HepG2 (cell line): ENCODE measurements around the gene LENG1. TPM values are rescaled to one million over a fixed set of nuclear protein-coding genes. Genes with fewer than 3 reads are reported as not detected.

Experiments used
- AGO1 ChIP-seq: fragments of 200-400 bp; formaldehyde crosslinking; IDR thresholded peaks from 2 replicates; pipeline ENCODE4 v1.6.1; 2017; ENCODE audit warnings: mild to moderate bottlenecking, low read depth, low read length, moderate library complexity; ENCODE audit not compliant: poor library complexity, severe bottlenecking
- NCOA5 ChIP-seq: sonication (generic); formaldehyde crosslinking; IDR thresholded peaks from 2 replicates; pipeline ENCODE4 v1.4.0; 2020; ENCODE audit warnings: missing genetic modification reagents
- NFE2L2 ChIP-seq: fragments of 150-350 bp; IDR thresholded peaks from 2 replicates; pipeline ENCODE4 v1.6.1; 2014; ENCODE audit warnings: low read length
- NFIB ChIP-seq: sonication (generic); formaldehyde crosslinking; IDR thresholded peaks from 2 replicates; pipeline ENCODE4 v1.9.0; 2021; ENCODE audit warnings: missing genetic modification reagents, mild to moderate bottlenecking, borderline replicate concordance
- NR1H2 ChIP-seq: sonication (generic); formaldehyde crosslinking; IDR thresholded peaks from 2 replicates; pipeline ENCODE4 v1.8.1; 2022; ENCODE audit warnings: low read depth, missing genetic modification reagents, borderline replicate concordance
- POLR2AphosphoS5 ChIP-seq: IDR thresholded peaks from 2 replicates; pipeline ENCODE4 v1.6.1; 2012; ENCODE audit warnings: low read depth, low read length
- RBM39 ChIP-seq: fragments of 200-400 bp; formaldehyde crosslinking; IDR thresholded peaks from one replicate; pipeline ENCODE4 v1.6.1; 2018; ENCODE audit warnings: antibody characterized with exemption, mild to moderate bottlenecking, low read depth, low read length; ENCODE audit not compliant: poor library complexity, severe bottlenecking
- RFX1 ChIP-seq: fragments of 450-650 bp; IDR thresholded peaks from 2 replicates; pipeline ENCODE4 v1.6.1; 2017
- ZBTB7B ChIP-seq: sonication (generic); formaldehyde crosslinking; IDR thresholded peaks from 2 replicates; pipeline ENCODE4 v1.4.0; 2020; ENCODE audit warnings: missing genetic modification reagents
- ZNF20 ChIP-seq: sonication (generic); formaldehyde crosslinking; IDR thresholded peaks from 2 replicates; pipeline ENCODE4 v1.4.0; 2020; ENCODE audit warnings: mild to moderate bottlenecking, moderate library complexity, missing genetic modification reagents
- ZNF451 ChIP-seq: sonication (generic); formaldehyde crosslinking; IDR thresholded peaks from 2 replicates; pipeline ENCODE4 v1.5.0; 2020; ENCODE audit warnings: mild to moderate bottlenecking, missing genetic modification reagents
- ZNF556 ChIP-seq: sonication (generic); formaldehyde crosslinking; IDR thresholded peaks from 2 replicates; pipeline ENCODE4 v1.4.0; 2020; ENCODE audit warnings: mild to moderate bottlenecking, missing genetic modification reagents, borderline replicate concordance
- ZNF761 ChIP-seq: sonication (generic); formaldehyde crosslinking; conservative IDR thresholded peaks from 2 replicates; pipeline ENCODE4 v1.4.0; 2020; ENCODE audit warnings: mild to moderate bottlenecking, missing genetic modification reagents
- ZNF773 ChIP-seq: sonication (generic); formaldehyde crosslinking; IDR thresholded peaks from 2 replicates; pipeline ENCODE4 v1.4.0; 2020; ENCODE audit warnings: missing genetic modification reagents, borderline replicate concordance
- ZNF782 ChIP-seq: sonication (generic); formaldehyde crosslinking; IDR thresholded peaks from 2 replicates; pipeline ENCODE4 v1.4.0; 2020; ENCODE audit warnings: missing genetic modification reagents, mild to moderate bottlenecking, borderline replicate concordance
- polyA plus RNA-seq, 8 experiments: library from polyadenylated mRNA; depleted of rRNA in 3 of 8; stranded (reverse) in 7 of 8; unstranded in 1 of 8; fragments of >200 nt; fragmentation: Illumina TruSeq in 4 of 8; extraction: Trizol in 4 of 8; gene quantifications; 2 replicates each; pipeline versions ENCODE4 v1.2.1 to v1.2.3, GENCODE V29; 2011 to 2016; ENCODE audit warnings: low read depth in 4 of 8, missing spikeins in 1 of 8, mixed read lengths in 1 of 8; ENCODE audit not compliant: insufficient read depth in 1 of 8
- total RNA-seq, 5 experiments: library from RNA; depleted of rRNA; stranded (reverse); fragments of >200 nt; fragmentation: Illumina TruSeq; extraction: Trizol; gene quantifications; 2 replicates each; pipeline ENCODE4 v1.2.3, GENCODE V29; 2016; ENCODE audit warnings: low read depth in 1 of 5
- TF ChIP-seq, protein P1 (sequence below): sonication (generic); formaldehyde crosslinking; IDR thresholded peaks from 2 replicates; pipeline ENCODE4 v1.4.0; 2020; ENCODE audit warnings: missing genetic modification reagents
- TF ChIP-seq, protein P2 (sequence below), 2 experiments: fragments of 450-650 bp in 1 of 2; sonication (generic) in 1 of 2; formaldehyde crosslinking; IDR thresholded peaks; 2 replicates each; pipeline versions ENCODE4 v1.5.0 to v1.8.0; 2020 to 2022; ENCODE audit warnings: mild to moderate bottlenecking in 1 of 2, missing genetic modification reagents in 1 of 2
- TF ChIP-seq, protein P3 (sequence below): sonication (generic); formaldehyde crosslinking; IDR thresholded peaks from 2 replicates; pipeline ENCODE4 v1.4.0; 2020; ENCODE audit warnings: low read depth, mild to moderate bottlenecking, missing genetic modification reagents
- TF ChIP-seq, protein P4 (sequence below): sonication (generic); formaldehyde crosslinking; IDR thresholded peaks from 2 replicates; pipeline ENCODE4 v1.8.0; 2023; ENCODE audit warnings: mild to moderate bottlenecking, missing genetic modification reagents

Gene LENG1
- total and polyA plus RNA-seq, 2 of the 13 experiments (the other 11 are each of a cell fraction or from before 2014, with no cell fraction given) = 1.8 to 3.8 TPM

DNA sequence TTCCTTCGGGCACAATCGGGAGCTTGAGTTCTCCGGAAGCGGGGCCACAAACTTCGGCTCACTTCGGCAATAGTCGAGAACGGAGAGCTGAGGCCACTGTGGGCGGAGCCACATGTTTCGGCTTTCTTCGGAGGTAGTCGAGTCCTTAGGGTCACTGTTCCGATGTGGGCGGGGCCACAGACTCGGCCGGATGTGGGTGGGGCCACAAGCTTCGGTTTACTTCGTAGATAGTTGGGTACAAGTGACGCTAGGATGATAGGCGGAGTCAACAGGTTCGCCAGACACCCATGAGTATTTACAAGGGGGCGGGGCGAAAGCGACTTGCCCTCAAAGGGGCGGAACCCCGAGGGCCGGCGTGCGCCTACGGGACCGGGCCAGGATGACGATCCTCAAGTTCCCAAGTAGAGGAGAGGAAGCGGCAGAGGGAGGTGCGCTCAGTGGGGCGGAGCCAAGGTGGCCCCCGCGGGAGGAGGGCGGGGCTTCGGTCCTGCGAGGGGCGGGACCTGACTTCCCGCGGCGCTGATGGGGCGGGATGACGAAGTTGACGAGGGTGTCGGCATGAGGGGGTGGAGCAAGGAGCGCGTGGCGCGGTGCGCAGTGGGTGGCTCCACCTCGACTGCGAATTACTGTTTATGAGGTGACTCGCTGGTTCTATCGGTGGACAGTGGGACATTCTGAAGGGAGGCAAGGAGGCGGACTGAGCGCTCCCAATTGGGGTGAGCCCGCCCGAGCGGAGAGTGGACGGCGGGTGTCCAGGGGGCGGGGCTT is 30.4 kb upstream of the LENG1 start (continued):
- TF ChIP-seq NFE2L2 (no peak), NR1H2 (CRISPR knock-in tag) (no peak), ZNF556 (CRISPR knock-in tag) (0 out of 2 replicates have a peak, but pooled peaks have one; percentile 29), NFIB (CRISPR knock-in tag) (no peak), ZNF782 (no peak), ZNF761 (CRISPR knock-in tag) (no peak), ZNF451 (no peak; the same call in 1 of the 2 replicates), RBM39 (no peak), POLR2AphosphoS5 (peak; percentile 75), NCOA5 (CRISPR knock-in tag) (no peak), ZBTB7B (CRISPR knock-in tag) (no peak), RFX1 (no peak), ZNF773 (no peak), AGO1 (no peak), ZNF20 (CRISPR knock-in tag) (no peak)
- TF ChIP-seq, protein P1, sequence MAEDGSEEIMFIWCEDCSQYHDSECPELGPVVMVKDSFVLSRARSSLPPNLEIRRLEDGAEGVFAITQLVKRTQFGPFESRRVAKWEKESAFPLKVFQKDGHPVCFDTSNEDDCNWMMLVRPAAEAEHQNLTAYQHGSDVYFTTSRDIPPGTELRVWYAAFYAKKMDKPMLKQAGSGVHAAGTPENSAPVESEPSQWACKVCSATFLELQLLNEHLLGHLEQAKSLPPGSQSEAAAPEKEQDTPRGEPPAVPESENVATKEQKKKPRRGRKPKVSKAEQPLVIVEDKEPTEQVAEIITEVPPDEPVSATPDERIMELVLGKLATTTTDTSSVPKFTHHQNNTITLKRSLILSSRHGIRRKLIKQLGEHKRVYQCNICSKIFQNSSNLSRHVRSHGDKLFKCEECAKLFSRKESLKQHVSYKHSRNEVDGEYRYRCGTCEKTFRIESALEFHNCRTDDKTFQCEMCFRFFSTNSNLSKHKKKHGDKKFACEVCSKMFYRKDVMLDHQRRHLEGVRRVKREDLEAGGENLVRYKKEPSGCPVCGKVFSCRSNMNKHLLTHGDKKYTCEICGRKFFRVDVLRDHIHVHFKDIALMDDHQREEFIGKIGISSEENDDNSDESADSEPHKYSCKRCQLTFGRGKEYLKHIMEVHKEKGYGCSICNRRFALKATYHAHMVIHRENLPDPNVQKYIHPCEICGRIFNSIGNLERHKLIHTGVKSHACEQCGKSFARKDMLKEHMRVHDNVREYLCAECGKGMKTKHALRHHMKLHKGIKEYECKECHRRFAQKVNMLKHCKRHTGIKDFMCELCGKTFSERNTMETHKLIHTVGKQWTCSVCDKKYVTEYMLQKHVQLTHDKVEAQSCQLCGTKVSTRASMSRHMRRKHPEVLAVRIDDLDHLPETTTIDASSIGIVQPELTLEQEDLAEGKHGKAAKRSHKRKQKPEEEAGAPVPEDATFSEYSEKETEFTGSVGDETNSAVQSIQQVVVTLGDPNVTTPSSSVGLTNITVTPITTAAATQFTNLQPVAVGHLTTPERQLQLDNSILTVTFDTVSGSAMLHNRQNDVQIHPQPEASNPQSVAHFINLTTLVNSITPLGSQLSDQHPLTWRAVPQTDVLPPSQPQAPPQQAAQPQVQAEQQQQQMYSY = no peak
- TF ChIP-seq, protein P2, sequence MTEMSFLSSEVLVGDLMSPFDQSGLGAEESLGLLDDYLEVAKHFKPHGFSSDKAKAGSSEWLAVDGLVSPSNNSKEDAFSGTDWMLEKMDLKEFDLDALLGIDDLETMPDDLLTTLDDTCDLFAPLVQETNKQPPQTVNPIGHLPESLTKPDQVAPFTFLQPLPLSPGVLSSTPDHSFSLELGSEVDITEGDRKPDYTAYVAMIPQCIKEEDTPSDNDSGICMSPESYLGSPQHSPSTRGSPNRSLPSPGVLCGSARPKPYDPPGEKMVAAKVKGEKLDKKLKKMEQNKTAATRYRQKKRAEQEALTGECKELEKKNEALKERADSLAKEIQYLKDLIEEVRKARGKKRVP (CRISPR knock-in tag; IDR thresholded peaks at IDR 0.05) = peak in 1 of 2 experiments; percentile 32; a peak in 1 of 4 replicates
- TF ChIP-seq, protein P3, sequence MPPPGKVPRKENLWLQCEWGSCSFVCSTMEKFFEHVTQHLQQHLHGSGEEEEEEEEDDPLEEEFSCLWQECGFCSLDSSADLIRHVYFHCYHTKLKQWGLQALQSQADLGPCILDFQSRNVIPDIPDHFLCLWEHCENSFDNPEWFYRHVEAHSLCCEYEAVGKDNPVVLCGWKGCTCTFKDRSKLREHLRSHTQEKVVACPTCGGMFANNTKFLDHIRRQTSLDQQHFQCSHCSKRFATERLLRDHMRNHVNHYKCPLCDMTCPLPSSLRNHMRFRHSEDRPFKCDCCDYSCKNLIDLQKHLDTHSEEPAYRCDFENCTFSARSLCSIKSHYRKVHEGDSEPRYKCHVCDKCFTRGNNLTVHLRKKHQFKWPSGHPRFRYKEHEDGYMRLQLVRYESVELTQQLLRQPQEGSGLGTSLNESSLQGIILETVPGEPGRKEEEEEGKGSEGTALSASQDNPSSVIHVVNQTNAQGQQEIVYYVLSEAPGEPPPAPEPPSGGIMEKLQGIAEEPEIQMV (CRISPR knock-in tag) = no peak; the same call in 1 of the 2 replicates
- TF ChIP-seq, protein P4, sequence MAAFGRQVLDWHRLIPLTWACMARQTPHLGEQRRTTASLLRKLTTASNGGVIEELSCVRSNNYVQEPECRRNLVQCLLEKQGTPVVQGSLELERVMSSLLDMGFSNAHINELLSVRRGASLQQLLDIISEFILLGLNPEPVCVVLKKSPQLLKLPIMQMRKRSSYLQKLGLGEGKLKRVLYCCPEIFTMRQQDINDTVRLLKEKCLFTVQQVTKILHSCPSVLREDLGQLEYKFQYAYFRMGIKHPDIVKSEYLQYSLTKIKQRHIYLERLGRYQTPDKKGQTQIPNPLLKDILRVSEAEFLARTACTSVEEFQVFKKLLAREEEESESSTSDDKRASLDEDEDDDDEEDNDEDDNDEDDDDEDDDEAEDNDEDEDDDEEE (CRISPR knock-in tag) = no peak
